H9 (cell line): ENCODE measurements around the gene PSAPL1. TPM values are rescaled to one million over a fixed set of nuclear protein-coding genes. Genes with fewer than 3 reads are reported as not detected.

Source experiments
- DNase-seq: peaks from one replicate; pipeline ENCODE4 v3.0.0-alpha.2; 2017
- H2AFZ ChIP-seq: one replicate; pipeline ENCODE4 v1.6.1; 2013; ENCODE audit warnings: mild to moderate bottlenecking, low read length, control low read depth, moderate library complexity
- H2AK5ac ChIP-seq: 2 replicates; pipeline ENCODE4 v1.6.1; 2013; ENCODE audit warnings: low read length, control low read depth, mixed read lengths; ENCODE audit not compliant: insufficient read length
- H2BK120ac ChIP-seq: one replicate; pipeline ENCODE4 v1.6.1; 2013; ENCODE audit warnings: low read depth, mild to moderate bottlenecking, low read length, control low read depth, inconsistent platforms; ENCODE audit not compliant: poor library complexity, severe bottlenecking
- H2BK12ac ChIP-seq: 2 replicates; pipeline ENCODE4 v1.6.1; 2013; ENCODE audit warnings: low read length, control low read depth, mixed read lengths, low read depth; ENCODE audit not compliant: insufficient read length
- H2BK15ac ChIP-seq: 2 replicates; pipeline ENCODE4 v1.6.1; 2013; ENCODE audit warnings: low read depth, low read length, control low read depth
- H2BK20ac ChIP-seq: one replicate; pipeline ENCODE4 v1.6.1; 2013; ENCODE audit warnings: low read depth, mild to moderate bottlenecking, low read length, control low read depth, inconsistent platforms; ENCODE audit not compliant: poor library complexity, severe bottlenecking
- H2BK5ac ChIP-seq: 2 replicates; pipeline ENCODE4 v1.6.1; 2013; ENCODE audit warnings: low read length, control low read depth, mixed read lengths; ENCODE audit not compliant: insufficient read length
- H3K14ac ChIP-seq: 2 replicates; pipeline ENCODE4 v1.6.1; 2013; ENCODE audit warnings: low read length, control low read depth; ENCODE audit not compliant: insufficient read depth
- H3K18ac ChIP-seq: 2 replicates; pipeline ENCODE4 v1.6.1; 2013; ENCODE audit warnings: low read depth, mild to moderate bottlenecking, mixed read lengths, low read length, control low read depth; ENCODE audit not compliant: insufficient read length
- H3K23ac ChIP-seq: 2 replicates; pipeline ENCODE4 v1.6.1; 2013; ENCODE audit warnings: low read length, control low read depth, mixed read lengths, low read depth; ENCODE audit not compliant: insufficient read length
- H3K23me2 ChIP-seq: 2 replicates; pipeline ENCODE4 v1.6.1; 2013; ENCODE audit warnings: low read depth, mild to moderate bottlenecking, mixed read lengths, low read length, control low read depth; ENCODE audit not compliant: insufficient read length, poor library complexity, severe bottlenecking
- H3K27ac ChIP-seq: 2 replicates; pipeline ENCODE4 v1.5.1; 2013; ENCODE audit warnings: low read length, control low read depth, mixed read lengths, low read depth; ENCODE audit not compliant: insufficient read length
- H3K27me3 ChIP-seq: 2 replicates; pipeline ENCODE4 v1.6.1; 2013; ENCODE audit warnings: low read length, control low read depth, inconsistent platforms; ENCODE audit not compliant: insufficient read depth
- H3K4ac ChIP-seq: 2 replicates; pipeline ENCODE4 v1.6.1; 2013; ENCODE audit warnings: low read depth, mild to moderate bottlenecking, control low read depth, inconsistent platforms, low read length, moderate library complexity
- H3K4me1 ChIP-seq: 2 replicates; pipeline ENCODE4 v1.6.1; 2013; ENCODE audit warnings: low read length, control low read depth, inconsistent platforms; ENCODE audit not compliant: insufficient read depth
- H3K4me2 ChIP-seq: 2 replicates; pipeline ENCODE4 v1.6.1; 2013; ENCODE audit warnings: low read length, control low read depth, mixed read lengths; ENCODE audit not compliant: insufficient read length, insufficient read depth
- H3K56ac ChIP-seq: 2 replicates; pipeline ENCODE4 v1.6.1; 2013; ENCODE audit warnings: low read depth, mild to moderate bottlenecking, mixed read lengths, low read length, control low read depth; ENCODE audit not compliant: insufficient read length
- H3K79me1 ChIP-seq: 2 replicates; pipeline ENCODE4 v1.6.1; 2013; ENCODE audit warnings: low read depth, mild to moderate bottlenecking, moderate library complexity, low read length, control low read depth, inconsistent platforms; ENCODE audit not compliant: insufficient read depth, poor library complexity, severe bottlenecking
- H3K79me2 ChIP-seq: 2 replicates; pipeline ENCODE4 v1.6.1; 2013; ENCODE audit warnings: low read length, control low read depth, inconsistent platforms; ENCODE audit not compliant: insufficient read depth
- H3K9ac ChIP-seq: 2 replicates; pipeline ENCODE4 v1.6.1; 2013; ENCODE audit warnings: low read length, control low read depth, mixed read lengths; ENCODE audit not compliant: insufficient read length; ENCODE audit errors: extremely low read depth
- H3K9me3 ChIP-seq: one replicate; pipeline ENCODE4 v1.6.1; 2013; ENCODE audit warnings: low read depth, low read length, inconsistent platforms; ENCODE audit not compliant: control insufficient read depth
- H3T11ph ChIP-seq: one replicate; pipeline ENCODE4 v1.6.1; 2013; ENCODE audit warnings: mild to moderate bottlenecking, low read length, control low read depth, inconsistent platforms
- H4K20me1 ChIP-seq: one replicate; pipeline ENCODE4 v1.6.1; 2013; ENCODE audit not compliant: control insufficient read depth, insufficient read length, insufficient read depth
- H4K5ac ChIP-seq: 2 replicates; pipeline ENCODE4 v1.6.1; 2013; ENCODE audit warnings: low read depth, mild to moderate bottlenecking, mixed read lengths, low read length, control low read depth; ENCODE audit not compliant: insufficient read length
- H4K8ac ChIP-seq: replicated peaks from 2 replicates; pipeline ENCODE4 v1.6.1; 2013; ENCODE audit warnings: low read length, control low read depth, mixed read lengths, low read depth; ENCODE audit not compliant: insufficient read length
- H4K91ac ChIP-seq: 2 replicates; pipeline ENCODE4 v1.6.1; 2013; ENCODE audit warnings: low read depth, mild to moderate bottlenecking, moderate library complexity, mixed read lengths, low read length, control low read depth; ENCODE audit not compliant: insufficient read length
- H3K27ac Mint-ChIP-seq, 3 experiments: 2 replicates in 2 of 3; 3 replicates in 1 of 3; pipeline ENCODE4 v1.8.0; 2020 to 2021; ENCODE audit warnings: mixed read lengths in 3 of 3, mild to moderate bottlenecking in 1 of 3, moderate library complexity in 1 of 3
- H3K27me3 Mint-ChIP-seq: 2 replicates; pipeline ENCODE4 v1.8.0; 2021; ENCODE audit warnings: low read depth, mild to moderate bottlenecking, moderate library complexity, mixed read lengths
- H3K36me3 Mint-ChIP-seq, 3 experiments: 2 replicates in 2 of 3; 3 replicates in 1 of 3; pipeline ENCODE4 v1.8.0; 2020 to 2021; ENCODE audit warnings: low read depth in 3 of 3, mixed read lengths in 3 of 3; ENCODE audit not compliant: insufficient read depth in 1 of 3
- H3K4me1 Mint-ChIP-seq, 2 experiments: 2 replicates each; pipeline ENCODE4 v1.8.0; 2020; ENCODE audit warnings: mixed read lengths in 2 of 2
- H3K4me3 Mint-ChIP-seq, 2 experiments: 2 replicates in 1 of 2; 3 replicates in 1 of 2; pipeline ENCODE4 v1.8.0; 2020 to 2021; ENCODE audit warnings: mild to moderate bottlenecking in 2 of 2, mixed read lengths in 2 of 2, moderate library complexity in 1 of 2
- H3K9me3 Mint-ChIP-seq, 2 experiments: 2 replicates in 1 of 2; 3 replicates in 1 of 2; pipeline ENCODE4 v1.8.0; 2020; ENCODE audit warnings: mild to moderate bottlenecking in 2 of 2, mixed read lengths in 2 of 2, moderate library complexity in 1 of 2
- CTCF ChIP-seq: fragments of 200-600 bp; sonication (generic); conservative IDR thresholded peaks from 3 replicates; pipeline ENCODE4 v1.8.0; 2021; ENCODE audit warnings: antibody characterized with exemption, mild to moderate bottlenecking
- WGBS: extraction: QIAGEN DNeasy Blood & Tissue Kit; methylation state at CpG from one replicate; pipeline ENCODE4 v1.1.7; 2013; ENCODE audit warnings: missing lambda C conversion rate, low lambda C conversion rate, mixed read lengths; ENCODE audit not compliant: insufficient read length; ENCODE audit errors: extremely low coverage; 5-methylcytosine and 5-hydroxymethylcytosine counted together
- total RNA-seq: library from RNA; stranded (reverse); gene quantifications from 2 replicates; pipeline ENCODE4 v1.2.1, GENCODE V29; 2021

PSAPL1 gene
- total RNA-seq, 1 experiment from 2014 or later, result 0.04 TPM

GRCh38 chr4:7432531-7433375 lies 2.0 kb downstream of the PSAPL1 start:
- no CpG with 5 or more reads among the region's 23 CpGs for WGBS
- H4K5ac ChIP-seq, result no peak overlapping the region
- no peak overlapping the region for H2AK5ac ChIP-seq
- no peak overlapping the region for H4K8ac ChIP-seq
- H2BK120ac ChIP-seq, result no peak overlapping the region
- no peak overlapping the region for H2BK12ac ChIP-seq
- H4K20me1 ChIP-seq, result no peaks in the 10 kb centered on the region
- Mint-ChIP-seq H3K4me1 (peaks cover 38 to 48% of the 10 kb centered on the region in 2 experiments), H3K27ac (peak overlapping the region in 1 of 3 experiments; percentile 59; a peak in 1 of 7 replicates), H3K36me3 (no peaks in the 10 kb centered on the region), H3K4me3 (no peak overlapping the region), H3K9me3 (no peaks in the 10 kb centered on the region; a peak in 1 of 5 replicates), H3K27me3 (peaks cover 5% of the 10 kb centered on the region)
- H3K4ac ChIP-seq, result no peak overlapping the region
- H3K9me3 ChIP-seq, result no peaks in the 10 kb centered on the region
- no peak overlapping the region for H2BK15ac ChIP-seq
- H3K23me2 ChIP-seq, result no peaks in the 10 kb centered on the region
- no peak overlapping the region for H3K14ac ChIP-seq
- H3K79me2 ChIP-seq, result no peaks in the 10 kb centered on the region
- no peak for DNase-seq
- H3K27me3 ChIP-seq, result no peaks in the 10 kb centered on the region
- H3K27ac ChIP-seq, result no peak overlapping the region
- no peak overlapping the region for H3K23ac ChIP-seq
- H2BK20ac ChIP-seq, result no peak overlapping the region
- no peak overlapping the region for H3K56ac ChIP-seq
- H3K79me1 ChIP-seq, result no peaks in the 10 kb centered on the region
- H3K18ac ChIP-seq, result no peak overlapping the region
- no peak for TF ChIP-seq CTCF
- H3K4me1 ChIP-seq, result no peaks in the 10 kb centered on the region; the same call in 1 of the 2 replicates
- no peak overlapping the region for H3K9ac ChIP-seq
- no peak overlapping the region for H2AFZ ChIP-seq
- H3T11ph ChIP-seq, result no peak overlapping the region
- H4K91ac ChIP-seq, result no peak overlapping the region
- no peak overlapping the region for H2BK5ac ChIP-seq
- no peak overlapping the region for H3K4me2 ChIP-seq
